Gastroesophageal sphincter (tissue), 3 donors: ENCODE results near the gene LIPE.

Experiments used
- CTCF ChIP-seq, 4 experiments: fragments of 200-600 bp in 2 of 4; fragments of 450-650 bp in 2 of 4; sonication (generic) in 1 of 4; IDR thresholded peaks; one replicate each; pipeline ENCODE4 v1.5.1; 2017 to 2019; ENCODE audit warnings: antibody characterized with exemption in 4 of 4, mild to moderate bottlenecking in 2 of 4, moderate library complexity in 2 of 4
- EP300 ChIP-seq: sonication (generic); formaldehyde crosslinking; IDR thresholded peaks from one replicate; pipeline ENCODE4 v1.6.1; 2017; ENCODE audit warnings: antibody characterized with exemption, mild to moderate bottlenecking

- TF ChIP-seq CTCF (IDR thresholded peaks at IDR 0.05) (no peak), EP300 (no peak)
Observed at GRCh38 chr19:42388851-42389489, 38.2 kb downstream of the LIPE start.
